Measurements from ENCODE around the gene CHERP.

CHERP gene

DNA sequence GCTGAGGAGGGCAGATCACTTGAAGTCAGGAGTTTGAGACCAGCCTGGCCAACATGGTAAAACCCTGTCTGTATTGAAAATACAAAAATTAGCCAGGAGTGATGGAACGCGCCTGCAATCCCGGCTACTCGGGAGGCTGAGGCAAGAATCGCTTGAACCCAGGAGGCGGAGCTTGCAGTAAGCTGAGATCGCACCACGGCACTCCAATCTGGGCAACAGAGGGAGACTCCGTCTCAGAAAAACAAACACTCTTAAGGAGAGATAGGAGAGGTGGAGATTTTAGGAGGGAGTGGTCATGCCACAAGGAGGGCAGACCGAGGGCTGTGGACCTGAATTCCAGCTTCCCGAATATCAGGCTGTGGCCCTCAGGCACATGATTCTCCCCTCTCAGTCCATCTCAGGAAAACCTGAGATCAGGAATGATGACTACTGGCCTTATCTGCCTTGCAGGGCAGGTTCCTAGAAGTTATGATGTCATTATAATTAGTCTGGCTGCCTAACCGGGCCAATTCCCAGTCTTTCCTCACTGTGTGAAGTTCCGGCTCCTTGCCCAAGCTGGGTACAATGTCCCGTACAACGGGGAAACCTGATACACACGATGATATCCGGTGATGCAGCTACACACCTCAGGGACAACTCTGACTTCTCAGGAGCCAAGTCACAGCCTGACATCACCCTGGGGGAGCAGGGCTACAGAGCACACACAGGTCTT, 27.5 kb upstream of the CHERP start:
- Histone ChIP-seq H2AFZ (no peak overlapping the region), H3K4me1 (peaks cover 17% of the 10 kb centered on the region), H3K27me3 (ENCODE audit: control insufficient read depth, insufficient read depth, low read length) (no peaks in the 10 kb centered on the region), H3K9me3 (ENCODE audit: control insufficient read depth, low read length) (no peaks in the 10 kb centered on the region), H3K4me2 (ENCODE audit: low read length) (peak overlapping the region; percentile 37), H3K79me2 (peaks cover 27% of the 10 kb centered on the region), H3K27ac (no peak overlapping the region), H3K4me3 (ENCODE audit: low read depth, low read length) (no peak overlapping the region), H3K9ac (no peak overlapping the region), H3K36me3 (ENCODE audit: control insufficient read depth, insufficient read depth, low read length) (no peaks in the 10 kb centered on the region)
- no peak for TF ChIP-seq CTCF (IDR thresholded peaks at IDR 0.05)

- no peak for TF ChIP-seq CTCF (IDR thresholded peaks at IDR 0.05)
- H3K4me1 ChIP-seq: peaks cover 7% of the 10 kb centered on the region
- no peaks in the 10 kb centered on the region for H3K9me3 ChIP-seq (ENCODE audit: control insufficient read depth, low read length)
- H3K9ac ChIP-seq: no peak overlapping the region
- no peaks in the 10 kb centered on the region for H3K27me3 ChIP-seq (ENCODE audit: control insufficient read depth, insufficient read depth, low read length)
- H3K4me3 ChIP-seq (ENCODE audit: low read depth, low read length): no peak overlapping the region
- no peak overlapping the region for H3K27ac ChIP-seq
- H3K4me2 ChIP-seq (ENCODE audit: low read length): no peak overlapping the region
- no peaks in the 10 kb centered on the region for H3K36me3 ChIP-seq (ENCODE audit: control insufficient read depth, insufficient read depth, low read length)
- H3K79me2 ChIP-seq: peaks cover 1% of the 10 kb centered on the region
- H2AFZ ChIP-seq: no peak overlapping the region
Measured at GRCh38 chr19:16566702-16567101, 24.5 kb upstream of the CHERP start.

GRCh38 chr19:16566161-16566560, 23.9 kb upstream of the CHERP start:
- Histone ChIP-seq H3K27ac (no peak overlapping the region), H3K4me2 (ENCODE audit: low read length) (no peak overlapping the region), H3K9me3 (ENCODE audit: control insufficient read depth, low read length) (no peaks in the 10 kb centered on the region), H3K36me3 (ENCODE audit: control insufficient read depth, insufficient read depth, low read length) (no peaks in the 10 kb centered on the region), H3K4me1 (peaks cover 5% of the 10 kb centered on the region), H3K9ac (no peak overlapping the region), H2AFZ (no peak overlapping the region), H3K79me2 (no peaks in the 10 kb centered on the region), H3K4me3 (ENCODE audit: low read depth, low read length) (no peak overlapping the region), H3K27me3 (ENCODE audit: control insufficient read depth, insufficient read depth, low read length) (no peaks in the 10 kb centered on the region)
- no peak for TF ChIP-seq CTCF (IDR thresholded peaks at IDR 0.05)

GRCh38 chr19:16564842-16565241, 22.6 kb upstream of the CHERP start:
- Histone ChIP-seq H3K4me2 (ENCODE audit: low read length) (no peak overlapping the region), H3K4me1 (peaks cover 4% of the 10 kb centered on the region), H3K27me3 (ENCODE audit: control insufficient read depth, insufficient read depth, low read length) (no peaks in the 10 kb centered on the region), H3K9ac (no peak overlapping the region), H3K4me3 (ENCODE audit: low read depth, low read length) (no peak overlapping the region), H3K36me3 (ENCODE audit: control insufficient read depth, insufficient read depth, low read length) (no peaks in the 10 kb centered on the region), H3K9me3 (ENCODE audit: control insufficient read depth, low read length) (no peaks in the 10 kb centered on the region), H2AFZ (no peak overlapping the region), H3K79me2 (no peaks in the 10 kb centered on the region), H3K27ac (no peak overlapping the region)
- TF ChIP-seq CTCF (IDR thresholded peaks at IDR 0.05): no peak

GRCh38 chr19:16562608-16563025, 20.4 kb upstream of the CHERP start:
- Histone ChIP-seq H3K4me2 (ENCODE audit: low read length) (no peak overlapping the region), H3K79me2 (no peaks in the 10 kb centered on the region), H3K9ac (no peak overlapping the region), H3K4me1 (no peaks in the 10 kb centered on the region), H3K27me3 (ENCODE audit: control insufficient read depth, insufficient read depth, low read length) (no peaks in the 10 kb centered on the region), H3K27ac (no peak overlapping the region), H3K9me3 (ENCODE audit: control insufficient read depth, low read length) (no peaks in the 10 kb centered on the region), H3K4me3 (ENCODE audit: low read depth, low read length) (no peak overlapping the region), H3K36me3 (ENCODE audit: control insufficient read depth, insufficient read depth, low read length) (no peaks in the 10 kb centered on the region), H2AFZ (no peak overlapping the region)
- TF ChIP-seq CTCF (IDR thresholded peaks at IDR 0.05): no peak
